Measurements from ENCODE around the gene CHPF2.

The CHPF2 gene

GRCh38 chr7:151194188-151194587, 38.1 kb upstream of the CHPF2 start:
- Histone ChIP-seq H3K9me3 (ENCODE audit: control insufficient read depth, low read length) (peaks cover under 1% of the 10 kb centered on the region), H3K4me1 (ENCODE audit: control insufficient read depth, insufficient read depth, low read length) (no peaks in the 10 kb centered on the region), H3K27me3 (replicated peaks; ENCODE audit: control insufficient read depth, insufficient read depth, low read length) (peaks cover 82% of the 10 kb centered on the region), H3K4me3 (ENCODE audit: low read length) (no peak overlapping the region), H3K9ac (ENCODE audit: low read length) (no peak overlapping the region), H3K36me3 (ENCODE audit: control insufficient read depth, insufficient read depth, low read length, severe bottlenecking) (no peaks in the 10 kb centered on the region)
- no peak for DNase-seq (ENCODE audit: low read depth)

- Histone ChIP-seq H3K36me3 (ENCODE audit: control insufficient read depth, insufficient read depth, low read length, severe bottlenecking) (no peaks in the 10 kb centered on the region), H3K4me3 (ENCODE audit: low read length) (no peak overlapping the region), H3K4me1 (ENCODE audit: control insufficient read depth, insufficient read depth, low read length) (peaks cover 8% of the 10 kb centered on the region), H3K9ac (ENCODE audit: low read length) (no peak overlapping the region), H3K27me3 (replicated peaks; ENCODE audit: control insufficient read depth, insufficient read depth, low read length) (peaks cover 69% of the 10 kb centered on the region), H3K9me3 (ENCODE audit: control insufficient read depth, low read length) (no peaks in the 10 kb centered on the region)
- DNase-seq (ENCODE audit: low read depth), result no peak
Measured at GRCh38 chr7:151195616-151196450, 36.5 kb upstream of the CHPF2 start.

- no peak for DNase-seq (ENCODE audit: low read depth)
- H3K9ac ChIP-seq (ENCODE audit: low read length), result no peak overlapping the region
- no peak overlapping the region for H3K4me3 ChIP-seq (ENCODE audit: low read length)
- peaks cover 72% of the 10 kb centered on the region for H3K27me3 ChIP-seq (replicated peaks; ENCODE audit: control insufficient read depth, insufficient read depth, low read length)
- no peaks in the 10 kb centered on the region for H3K9me3 ChIP-seq (ENCODE audit: control insufficient read depth, low read length)
- peaks cover 8% of the 10 kb centered on the region for H3K4me1 ChIP-seq (ENCODE audit: control insufficient read depth, insufficient read depth, low read length)
- H3K36me3 ChIP-seq (ENCODE audit: control insufficient read depth, insufficient read depth, low read length, severe bottlenecking), result no peaks in the 10 kb centered on the region
Measured at GRCh38 chr7:151197932-151198331, 34.4 kb upstream of the CHPF2 start.

- no peak for DNase-seq (ENCODE audit: low read depth)
- Histone ChIP-seq H3K9me3 (ENCODE audit: control insufficient read depth, low read length) (no peaks in the 10 kb centered on the region), H3K4me3 (ENCODE audit: low read length) (no peak overlapping the region), H3K9ac (ENCODE audit: low read length) (peak overlapping the region; percentile 34), H3K36me3 (ENCODE audit: control insufficient read depth, insufficient read depth, low read length, severe bottlenecking) (no peaks in the 10 kb centered on the region), H3K27me3 (replicated peaks; ENCODE audit: control insufficient read depth, insufficient read depth, low read length) (peaks cover 74% of the 10 kb centered on the region), H3K4me1 (ENCODE audit: control insufficient read depth, insufficient read depth, low read length) (peaks cover 8% of the 10 kb centered on the region)
Measured at GRCh38 chr7:151198945-151199848, 33.1 kb upstream of the CHPF2 start.

- H3K36me3 ChIP-seq (ENCODE audit: control insufficient read depth, insufficient read depth, low read length, severe bottlenecking), result no peaks in the 10 kb centered on the region
- no peak for DNase-seq (ENCODE audit: low read depth)
- peaks cover 8% of the 10 kb centered on the region for H3K4me1 ChIP-seq (ENCODE audit: control insufficient read depth, insufficient read depth, low read length)
- no peak overlapping the region for H3K9ac ChIP-seq (ENCODE audit: low read length)
- no peak overlapping the region for H3K4me3 ChIP-seq (ENCODE audit: low read length)
- H3K27me3 ChIP-seq (replicated peaks; ENCODE audit: control insufficient read depth, insufficient read depth, low read length), result peaks cover 78% of the 10 kb centered on the region
- H3K9me3 ChIP-seq (ENCODE audit: control insufficient read depth, low read length), result no peaks in the 10 kb centered on the region
Measured at GRCh38 chr7:151201344-151201743, 30.9 kb upstream of the CHPF2 start.

- H3K4me3 ChIP-seq (ENCODE audit: low read length), result no peak overlapping the region
- peaks cover 76% of the 10 kb centered on the region for H3K27me3 ChIP-seq (replicated peaks; ENCODE audit: control insufficient read depth, insufficient read depth, low read length)
- peaks cover 8% of the 10 kb centered on the region for H3K4me1 ChIP-seq (ENCODE audit: control insufficient read depth, insufficient read depth, low read length)
- no peaks in the 10 kb centered on the region for H3K36me3 ChIP-seq (ENCODE audit: control insufficient read depth, insufficient read depth, low read length, severe bottlenecking)
- DNase-seq (ENCODE audit: low read depth), result no peak
- H3K9ac ChIP-seq (ENCODE audit: low read length), result no peak overlapping the region
- H3K9me3 ChIP-seq (ENCODE audit: control insufficient read depth, low read length), result no peaks in the 10 kb centered on the region
Measured at GRCh38 chr7:151201751-151202150, 30.5 kb upstream of the CHPF2 start.

GRCh38 chr7:151202836-151203235, 29.4 kb upstream of the CHPF2 start:
- peaks cover 77% of the 10 kb centered on the region for H3K27me3 ChIP-seq (replicated peaks; ENCODE audit: control insufficient read depth, insufficient read depth, low read length)
- H3K4me1 ChIP-seq (ENCODE audit: control insufficient read depth, insufficient read depth, low read length), result peaks cover 8% of the 10 kb centered on the region
- no peaks in the 10 kb centered on the region for H3K36me3 ChIP-seq (ENCODE audit: control insufficient read depth, insufficient read depth, low read length, severe bottlenecking)
- DNase-seq (ENCODE audit: low read depth), result no peak
- no peak overlapping the region for H3K4me3 ChIP-seq (ENCODE audit: low read length)
- no peak overlapping the region for H3K9ac ChIP-seq (ENCODE audit: low read length)
- no peaks in the 10 kb centered on the region for H3K9me3 ChIP-seq (ENCODE audit: control insufficient read depth, low read length)

GRCh38 chr7:151204383-151205032, 27.8 kb upstream of the CHPF2 start:
- no peaks in the 10 kb centered on the region for H3K9me3 ChIP-seq (ENCODE audit: control insufficient read depth, low read length)
- DNase-seq (ENCODE audit: low read depth), result no peak
- H3K27me3 ChIP-seq (replicated peaks; ENCODE audit: control insufficient read depth, insufficient read depth, low read length), result peaks cover 71% of the 10 kb centered on the region
- no peaks in the 10 kb centered on the region for H3K36me3 ChIP-seq (ENCODE audit: control insufficient read depth, insufficient read depth, low read length, severe bottlenecking)
- no peak overlapping the region for H3K9ac ChIP-seq (ENCODE audit: low read length)
- peaks cover 6% of the 10 kb centered on the region for H3K4me1 ChIP-seq (ENCODE audit: control insufficient read depth, insufficient read depth, low read length)
- no peak overlapping the region for H3K4me3 ChIP-seq (ENCODE audit: low read length)

- no peaks in the 10 kb centered on the region for H3K36me3 ChIP-seq (ENCODE audit: control insufficient read depth, insufficient read depth, low read length, severe bottlenecking)
- H3K4me1 ChIP-seq (ENCODE audit: control insufficient read depth, insufficient read depth, low read length), result no peaks in the 10 kb centered on the region
- peaks cover 69% of the 10 kb centered on the region for H3K27me3 ChIP-seq (replicated peaks; ENCODE audit: control insufficient read depth, insufficient read depth, low read length)
- no peak for DNase-seq (ENCODE audit: low read depth)
- no peaks in the 10 kb centered on the region for H3K9me3 ChIP-seq (ENCODE audit: control insufficient read depth, low read length)
- H3K9ac ChIP-seq (ENCODE audit: low read length), result no peak overlapping the region
- H3K4me3 ChIP-seq (ENCODE audit: low read length), result no peak overlapping the region
Measured at GRCh38 chr7:151205730-151206129, 26.6 kb upstream of the CHPF2 start.

- Histone ChIP-seq H3K36me3 (ENCODE audit: control insufficient read depth, insufficient read depth, low read length, severe bottlenecking) (peaks cover under 1% of the 10 kb centered on the region), H3K9me3 (ENCODE audit: control insufficient read depth, low read length) (no peaks in the 10 kb centered on the region), H3K4me3 (ENCODE audit: low read length) (no peak overlapping the region), H3K9ac (ENCODE audit: low read length) (no peak overlapping the region), H3K27me3 (replicated peaks; ENCODE audit: control insufficient read depth, insufficient read depth, low read length) (peaks cover 59% of the 10 kb centered on the region), H3K4me1 (ENCODE audit: control insufficient read depth, insufficient read depth, low read length) (no peaks in the 10 kb centered on the region)
- no peak for DNase-seq (ENCODE audit: low read depth)
Measured at GRCh38 chr7:151206914-151207313, 25.4 kb upstream of the CHPF2 start.

GRCh38 chr7:151207315-151207714, 25.0 kb upstream of the CHPF2 start:
- H3K4me3 ChIP-seq (ENCODE audit: low read length), result no peak overlapping the region
- H3K36me3 ChIP-seq (ENCODE audit: control insufficient read depth, insufficient read depth, low read length, severe bottlenecking), result peaks cover 3% of the 10 kb centered on the region
- H3K27me3 ChIP-seq (replicated peaks; ENCODE audit: control insufficient read depth, insufficient read depth, low read length), result peaks cover 55% of the 10 kb centered on the region
- DNase-seq (ENCODE audit: low read depth), result no peak
- H3K9me3 ChIP-seq (ENCODE audit: control insufficient read depth, low read length), result no peaks in the 10 kb centered on the region
- no peak overlapping the region for H3K9ac ChIP-seq (ENCODE audit: low read length)
- no peaks in the 10 kb centered on the region for H3K4me1 ChIP-seq (ENCODE audit: control insufficient read depth, insufficient read depth, low read length)
